ENCODE data around the gene HACD2.

HACD2 gene

DNA sequence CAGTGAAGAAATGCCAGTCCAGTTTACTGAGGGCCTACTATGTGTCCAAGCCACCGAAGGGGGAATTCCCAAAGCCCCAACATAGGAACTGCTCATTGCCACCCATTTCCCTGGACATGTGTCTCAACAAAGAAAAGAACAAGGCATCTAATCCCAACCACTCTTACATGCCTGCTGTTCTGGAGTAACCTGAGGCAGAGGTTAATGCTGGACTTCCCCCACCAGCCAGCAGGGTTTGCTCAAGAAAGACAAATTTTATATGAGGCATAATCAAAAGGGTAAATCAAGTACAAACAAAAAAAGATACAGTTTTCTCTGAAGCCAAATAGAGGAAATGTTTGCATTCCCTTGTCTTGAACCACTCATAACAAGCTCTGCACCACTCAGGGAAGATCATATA, 140.1 kb downstream of the HACD2 start:
- no peak for DNase-seq

DNA sequence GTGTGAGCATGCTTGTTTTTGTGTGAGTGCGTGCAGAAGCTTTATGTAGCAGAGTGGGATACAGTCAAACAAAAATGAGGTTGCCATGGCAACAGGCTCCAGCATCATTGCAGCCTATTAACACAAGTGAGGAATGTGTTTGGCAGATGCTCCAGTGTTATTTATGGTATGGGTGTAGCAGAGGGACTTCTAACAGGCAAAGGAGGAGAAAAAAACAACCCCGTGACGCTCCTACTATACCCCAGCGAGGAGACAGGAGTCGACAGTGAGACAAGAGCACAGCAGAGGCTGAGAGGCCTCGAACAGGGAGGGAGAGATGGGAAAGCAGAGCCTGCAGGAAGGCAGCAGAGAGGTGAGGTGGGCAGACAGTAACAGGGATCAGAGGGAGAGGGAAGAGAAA, 140.8 kb downstream of the HACD2 start:
- no peak for DNase-seq

DNA sequence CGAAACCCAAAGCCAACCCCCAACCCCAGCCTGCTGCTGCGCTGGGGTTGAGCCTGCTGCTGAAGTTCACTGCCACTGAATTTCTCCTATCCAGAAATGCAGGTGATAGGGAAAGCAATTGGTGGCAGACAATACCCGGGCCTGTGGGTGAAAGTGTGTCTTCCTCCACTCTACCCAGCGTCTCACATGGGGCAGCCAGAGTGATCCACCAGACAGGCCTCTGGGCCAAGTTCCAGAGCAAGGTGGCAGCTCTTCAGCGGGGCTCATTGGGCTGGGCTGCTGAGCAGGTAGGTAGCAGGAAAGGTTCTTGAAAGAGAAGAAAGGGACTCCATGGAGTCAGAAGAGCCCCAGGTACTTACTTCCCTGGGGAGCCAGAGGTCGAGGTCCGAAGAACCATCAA, 141.9 kb downstream of the HACD2 start:
- no peak for DNase-seq

DNA sequence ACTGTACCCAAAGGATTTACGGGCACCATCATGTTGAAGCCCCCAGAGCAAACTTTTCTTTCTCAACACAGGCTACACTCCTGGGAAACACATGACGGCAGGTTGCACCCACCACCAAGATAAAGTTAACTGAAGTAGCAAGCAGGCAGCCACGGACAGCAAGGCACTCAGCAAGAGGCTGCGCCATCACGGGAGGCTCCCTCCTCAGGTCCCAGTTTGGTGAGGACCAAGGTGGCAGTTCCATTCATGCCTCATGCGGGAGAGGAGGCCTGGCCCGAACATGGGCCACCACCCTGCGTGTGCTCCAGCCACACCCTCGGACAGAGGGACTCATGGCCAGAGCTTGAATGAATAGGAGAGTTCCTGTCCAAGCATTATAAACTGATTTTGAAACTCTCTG, 142.7 kb downstream of the HACD2 start:
- DNase-seq: no peak

Measured in NCI-H1436 (cell line).